H9 (cell line): Measurements from ENCODE around the gene EGLN3. TPM values are rescaled to one million over a fixed set of nuclear protein-coding genes. Genes with fewer than 3 reads are reported as not detected.

ENCODE experiments used
- DNase-seq: peaks from one replicate; pipeline ENCODE4 v3.0.0-alpha.2; 2017
- H2AFZ ChIP-seq: one replicate; pipeline ENCODE4 v1.6.1; 2013; ENCODE audit warnings: mild to moderate bottlenecking, low read length, control low read depth, moderate library complexity
- H2AK5ac ChIP-seq: 2 replicates; pipeline ENCODE4 v1.6.1; 2013; ENCODE audit warnings: low read length, control low read depth, mixed read lengths; ENCODE audit not compliant: insufficient read length
- H2BK120ac ChIP-seq: one replicate; pipeline ENCODE4 v1.6.1; 2013; ENCODE audit warnings: low read depth, mild to moderate bottlenecking, low read length, control low read depth, inconsistent platforms; ENCODE audit not compliant: poor library complexity, severe bottlenecking
- H2BK12ac ChIP-seq: 2 replicates; pipeline ENCODE4 v1.6.1; 2013; ENCODE audit warnings: low read length, control low read depth, mixed read lengths, low read depth; ENCODE audit not compliant: insufficient read length
- H2BK15ac ChIP-seq: 2 replicates; pipeline ENCODE4 v1.6.1; 2013; ENCODE audit warnings: low read depth, low read length, control low read depth
- H2BK20ac ChIP-seq: one replicate; pipeline ENCODE4 v1.6.1; 2013; ENCODE audit warnings: low read depth, mild to moderate bottlenecking, low read length, control low read depth, inconsistent platforms; ENCODE audit not compliant: poor library complexity, severe bottlenecking
- H2BK5ac ChIP-seq: 2 replicates; pipeline ENCODE4 v1.6.1; 2013; ENCODE audit warnings: low read length, control low read depth, mixed read lengths; ENCODE audit not compliant: insufficient read length
- H3K14ac ChIP-seq: 2 replicates; pipeline ENCODE4 v1.6.1; 2013; ENCODE audit warnings: low read length, control low read depth; ENCODE audit not compliant: insufficient read depth
- H3K18ac ChIP-seq: 2 replicates; pipeline ENCODE4 v1.6.1; 2013; ENCODE audit warnings: low read depth, mild to moderate bottlenecking, mixed read lengths, low read length, control low read depth; ENCODE audit not compliant: insufficient read length
- H3K23ac ChIP-seq: 2 replicates; pipeline ENCODE4 v1.6.1; 2013; ENCODE audit warnings: low read length, control low read depth, mixed read lengths, low read depth; ENCODE audit not compliant: insufficient read length
- H3K23me2 ChIP-seq: 2 replicates; pipeline ENCODE4 v1.6.1; 2013; ENCODE audit warnings: low read depth, mild to moderate bottlenecking, mixed read lengths, low read length, control low read depth; ENCODE audit not compliant: insufficient read length, poor library complexity, severe bottlenecking
- H3K27ac ChIP-seq: 2 replicates; pipeline ENCODE4 v1.5.1; 2013; ENCODE audit warnings: low read length, control low read depth, mixed read lengths, low read depth; ENCODE audit not compliant: insufficient read length
- H3K27me3 ChIP-seq: 2 replicates; pipeline ENCODE4 v1.6.1; 2013; ENCODE audit warnings: low read length, control low read depth, inconsistent platforms; ENCODE audit not compliant: insufficient read depth
- H3K4ac ChIP-seq: 2 replicates; pipeline ENCODE4 v1.6.1; 2013; ENCODE audit warnings: low read depth, mild to moderate bottlenecking, control low read depth, inconsistent platforms, low read length, moderate library complexity
- H3K4me1 ChIP-seq: 2 replicates; pipeline ENCODE4 v1.6.1; 2013; ENCODE audit warnings: low read length, control low read depth, inconsistent platforms; ENCODE audit not compliant: insufficient read depth
- H3K4me2 ChIP-seq: 2 replicates; pipeline ENCODE4 v1.6.1; 2013; ENCODE audit warnings: low read length, control low read depth, mixed read lengths; ENCODE audit not compliant: insufficient read length, insufficient read depth
- H3K56ac ChIP-seq: 2 replicates; pipeline ENCODE4 v1.6.1; 2013; ENCODE audit warnings: low read depth, mild to moderate bottlenecking, mixed read lengths, low read length, control low read depth; ENCODE audit not compliant: insufficient read length
- H3K79me1 ChIP-seq: 2 replicates; pipeline ENCODE4 v1.6.1; 2013; ENCODE audit warnings: low read depth, mild to moderate bottlenecking, moderate library complexity, low read length, control low read depth, inconsistent platforms; ENCODE audit not compliant: insufficient read depth, poor library complexity, severe bottlenecking
- H3K79me2 ChIP-seq: 2 replicates; pipeline ENCODE4 v1.6.1; 2013; ENCODE audit warnings: low read length, control low read depth, inconsistent platforms; ENCODE audit not compliant: insufficient read depth
- H3K9ac ChIP-seq: 2 replicates; pipeline ENCODE4 v1.6.1; 2013; ENCODE audit warnings: low read length, control low read depth, mixed read lengths; ENCODE audit not compliant: insufficient read length; ENCODE audit errors: extremely low read depth
- H3K9me3 ChIP-seq: one replicate; pipeline ENCODE4 v1.6.1; 2013; ENCODE audit warnings: low read depth, low read length, inconsistent platforms; ENCODE audit not compliant: control insufficient read depth
- H3T11ph ChIP-seq: one replicate; pipeline ENCODE4 v1.6.1; 2013; ENCODE audit warnings: mild to moderate bottlenecking, low read length, control low read depth, inconsistent platforms
- H4K20me1 ChIP-seq: one replicate; pipeline ENCODE4 v1.6.1; 2013; ENCODE audit not compliant: control insufficient read depth, insufficient read length, insufficient read depth
- H4K5ac ChIP-seq: 2 replicates; pipeline ENCODE4 v1.6.1; 2013; ENCODE audit warnings: low read depth, mild to moderate bottlenecking, mixed read lengths, low read length, control low read depth; ENCODE audit not compliant: insufficient read length
- H4K8ac ChIP-seq: replicated peaks from 2 replicates; pipeline ENCODE4 v1.6.1; 2013; ENCODE audit warnings: low read length, control low read depth, mixed read lengths, low read depth; ENCODE audit not compliant: insufficient read length
- H4K91ac ChIP-seq: 2 replicates; pipeline ENCODE4 v1.6.1; 2013; ENCODE audit warnings: low read depth, mild to moderate bottlenecking, moderate library complexity, mixed read lengths, low read length, control low read depth; ENCODE audit not compliant: insufficient read length
- H3K27ac Mint-ChIP-seq, 3 experiments: 2 replicates in 2 of 3; 3 replicates in 1 of 3; pipeline ENCODE4 v1.8.0; 2020 to 2021; ENCODE audit warnings: mixed read lengths in 3 of 3, mild to moderate bottlenecking in 1 of 3, moderate library complexity in 1 of 3
- H3K27me3 Mint-ChIP-seq: 2 replicates; pipeline ENCODE4 v1.8.0; 2021; ENCODE audit warnings: low read depth, mild to moderate bottlenecking, moderate library complexity, mixed read lengths
- H3K36me3 Mint-ChIP-seq, 3 experiments: 2 replicates in 2 of 3; 3 replicates in 1 of 3; pipeline ENCODE4 v1.8.0; 2020 to 2021; ENCODE audit warnings: low read depth in 3 of 3, mixed read lengths in 3 of 3; ENCODE audit not compliant: insufficient read depth in 1 of 3
- H3K4me1 Mint-ChIP-seq, 2 experiments: 2 replicates each; pipeline ENCODE4 v1.8.0; 2020; ENCODE audit warnings: mixed read lengths in 2 of 2
- H3K4me3 Mint-ChIP-seq, 2 experiments: 2 replicates in 1 of 2; 3 replicates in 1 of 2; pipeline ENCODE4 v1.8.0; 2020 to 2021; ENCODE audit warnings: mild to moderate bottlenecking in 2 of 2, mixed read lengths in 2 of 2, moderate library complexity in 1 of 2
- H3K9me3 Mint-ChIP-seq, 2 experiments: 2 replicates in 1 of 2; 3 replicates in 1 of 2; pipeline ENCODE4 v1.8.0; 2020; ENCODE audit warnings: mild to moderate bottlenecking in 2 of 2, mixed read lengths in 2 of 2, moderate library complexity in 1 of 2
- CTCF ChIP-seq: fragments of 200-600 bp; sonication (generic); conservative IDR thresholded peaks from 3 replicates; pipeline ENCODE4 v1.8.0; 2021; ENCODE audit warnings: antibody characterized with exemption, mild to moderate bottlenecking
- WGBS: extraction: QIAGEN DNeasy Blood & Tissue Kit; methylation state at CpG from one replicate; pipeline ENCODE4 v1.1.7; 2013; ENCODE audit warnings: missing lambda C conversion rate, low lambda C conversion rate, mixed read lengths; ENCODE audit not compliant: insufficient read length; ENCODE audit errors: extremely low coverage; 5-methylcytosine and 5-hydroxymethylcytosine counted together
- total RNA-seq: library from RNA; stranded (reverse); gene quantifications from 2 replicates; pipeline ENCODE4 v1.2.1, GENCODE V29; 2021

The EGLN3 gene
- total RNA-seq, 1 experiment from 2014 or later, result 19.8 TPM

DNA sequence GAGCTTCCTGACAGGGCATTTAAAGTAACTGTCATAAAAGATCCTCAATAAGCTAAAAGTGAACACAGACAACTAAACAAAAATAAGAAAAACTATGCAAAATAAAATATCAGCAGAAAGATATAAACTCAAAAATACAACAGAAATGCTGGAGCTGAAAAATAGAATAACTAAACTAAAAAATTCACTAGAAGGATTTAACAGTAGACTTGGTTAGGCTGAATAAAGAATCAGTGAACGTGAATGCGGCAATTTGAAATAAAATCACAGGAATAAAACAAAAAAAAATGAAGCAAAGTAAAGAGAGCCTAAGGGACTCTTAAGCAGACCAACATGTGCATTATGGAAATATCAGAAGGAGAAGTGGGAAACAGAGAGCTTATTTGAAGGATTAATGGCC is 74.6 kb downstream of the EGLN3 start:
- Mint-ChIP-seq H3K4me1 (no peaks in the 10 kb centered on the region), H3K27me3 (no peaks in the 10 kb centered on the region), H3K27ac (no peak overlapping the region), H3K4me3 (no peak overlapping the region), H3K9me3 (peaks cover 26 to 31% of the 10 kb centered on the region in 2 experiments), H3K36me3 (peaks cover 11 to 44% (median 14%) of the 10 kb centered on the region in 3 experiments)
- no peak overlapping the region for H2BK20ac ChIP-seq
- no peak overlapping the region for H2BK12ac ChIP-seq
- no peak overlapping the region for H2BK15ac ChIP-seq
- WGBS, result no CpG with 5 or more reads among the region's 2 CpGs
- no peak overlapping the region for H3K14ac ChIP-seq
- no peaks in the 10 kb centered on the region for H3K27me3 ChIP-seq
- H3K9ac ChIP-seq, result no peak overlapping the region
- H3T11ph ChIP-seq, result no peak overlapping the region
- H2AK5ac ChIP-seq, result no peak overlapping the region
- no peak overlapping the region for H3K4me2 ChIP-seq
- H4K8ac ChIP-seq, result no peak overlapping the region
- H2BK120ac ChIP-seq, result no peak overlapping the region
- no peak overlapping the region for H2AFZ ChIP-seq
- no peak for TF ChIP-seq CTCF
- H2BK5ac ChIP-seq, result no peak overlapping the region
- no peak overlapping the region for H3K56ac ChIP-seq
- H3K18ac ChIP-seq, result no peak overlapping the region
- H3K23me2 ChIP-seq, result no peaks in the 10 kb centered on the region
- no peak overlapping the region for H4K91ac ChIP-seq
- H3K23ac ChIP-seq, result no peak overlapping the region
- H3K27ac ChIP-seq, result no peak overlapping the region
- no peak for DNase-seq
- no peak overlapping the region for H4K5ac ChIP-seq
- H3K4me1 ChIP-seq, result no peaks in the 10 kb centered on the region
- no peaks in the 10 kb centered on the region for H3K79me1 ChIP-seq
- H4K20me1 ChIP-seq, result no peaks in the 10 kb centered on the region
- no peaks in the 10 kb centered on the region for H3K9me3 ChIP-seq
- H3K4ac ChIP-seq, result no peak overlapping the region
- no peaks in the 10 kb centered on the region for H3K79me2 ChIP-seq
